Ascending aorta (tissue), 2 donors: Measurements from ENCODE around the gene NCBP1. TPM values are rescaled to one million over a fixed set of nuclear protein-coding genes. Genes with fewer than 3 reads are reported as not detected.

Source experiments
- DNase-seq, 2 donors: peaks; one replicate each; pipeline ENCODE4 v3.0.0-alpha.2; 2019; ENCODE audit warnings: low spot score in 2 of 2
- H3K27ac ChIP-seq, 2 donors: fragments of 200-600 bp; sonication (generic); one replicate each; pipeline ENCODE4 v1.5.1; 2016 to 2017; ENCODE audit warnings: mild to moderate bottlenecking in 1 of 2
- H3K27me3 ChIP-seq: fragments of 200-600 bp; sonication (generic); one replicate; pipeline ENCODE4 v1.5.1; 2017
- H3K36me3 ChIP-seq, 2 donors: fragments of 200-600 bp; sonication (generic); one replicate each; pipeline ENCODE4 v1.5.1; 2016
- H3K4me1 ChIP-seq, 2 donors: fragments of 200-600 bp; sonication (generic); one replicate each; pipeline ENCODE4 v1.5.1; 2016 to 2017; ENCODE audit warnings: mild to moderate bottlenecking in 1 of 2
- H3K4me3 ChIP-seq, 2 donors: fragments of 200-600 bp; sonication (generic); one replicate each; pipeline ENCODE4 v1.5.1; 2016 to 2017; ENCODE audit warnings: mild to moderate bottlenecking in 1 of 2
- H3K9me3 ChIP-seq, 2 donors: fragments of 200-600 bp; sonication (generic); one replicate each; pipeline ENCODE4 v1.5.1; 2016
- CTCF ChIP-seq, 3 experiments: fragments of 200-600 bp in 2 of 3; fragments of 450-650 bp in 1 of 3; sonication (generic) in 2 of 3; IDR thresholded peaks; one replicate each; pipeline ENCODE4 v1.5.1; 2016 to 2019; ENCODE audit warnings: antibody characterized with exemption in 3 of 3, mild to moderate bottlenecking in 1 of 3, moderate library complexity in 1 of 3
- intact Hi-C: fragments of 100-400 bp; cut with DNase I; formaldehyde crosslinking; loops from one replicate; pipeline ENCODE4 v1.15.1; 2023
- total RNA-seq: library from RNA; depleted of rRNA; stranded (reverse); fragments of >200 nt; gene quantifications from one replicate; pipeline ENCODE4 v1.1.0, GENCODE V29; 2016

The NCBP1 gene
- total RNA-seq, 1 donor from 2014 or later: 5.1 TPM

- intact Hi-C loops: no loop called here
- no peak overlapping the region for H3K27ac ChIP-seq
- H3K9me3 ChIP-seq: no peaks in the 10 kb centered on the region
- no peak overlapping the region for H3K4me3 ChIP-seq
- no peaks in the 10 kb centered on the region for H3K4me1 ChIP-seq
- no peak for DNase-seq
- H3K27me3 ChIP-seq: no peaks in the 10 kb centered on the region
- TF ChIP-seq CTCF (IDR thresholded peaks at IDR 0.05): no peak
- H3K36me3 ChIP-seq: peaks cover 8 to 49% of the 10 kb centered on the region in 2 donors
These were observed 9.7 kb upstream of the NCBP1 start for GRCh38 chr9:97623946-97624345.

GRCh38 chr9:97625620-97626019, 8.0 kb upstream of the NCBP1 start:
- no peaks in the 10 kb centered on the region for H3K27me3 ChIP-seq
- no peak overlapping the region for H3K4me3 ChIP-seq
- DNase-seq: no peak
- no peaks in the 10 kb centered on the region for H3K4me1 ChIP-seq
- intact Hi-C loops: no loop called here
- no peaks in the 10 kb centered on the region for H3K9me3 ChIP-seq
- peaks cover 8 to 41% of the 10 kb centered on the region in 2 donors for H3K36me3 ChIP-seq
- TF ChIP-seq CTCF (IDR thresholded peaks at IDR 0.05): no peak
- no peak overlapping the region for H3K27ac ChIP-seq

GRCh38 chr9:97627624-97628023, 6.0 kb upstream of the NCBP1 start:
- no peak overlapping the region for H3K27ac ChIP-seq
- H3K4me3 ChIP-seq: no peak overlapping the region
- H3K9me3 ChIP-seq: no peaks in the 10 kb centered on the region
- intact Hi-C loops: no loop called here
- H3K27me3 ChIP-seq: no peaks in the 10 kb centered on the region
- TF ChIP-seq CTCF (IDR thresholded peaks at IDR 0.05): no peak
- H3K36me3 ChIP-seq: peaks cover 8 to 29% of the 10 kb centered on the region in 2 donors
- peaks cover 0 to 7% of the 10 kb centered on the region in 2 donors for H3K4me1 ChIP-seq
- no peak for DNase-seq

- Histone ChIP-seq H3K4me3 (no peak overlapping the region), H3K27ac (no peak overlapping the region), H3K36me3 (peaks cover 3 to 19% of the 10 kb centered on the region in 2 donors), H3K4me1 (peaks cover 0 to 7% of the 10 kb centered on the region in 2 donors), H3K27me3 (no peaks in the 10 kb centered on the region), H3K9me3 (no peaks in the 10 kb centered on the region)
- intact Hi-C loops: no loop called here
- no peak for TF ChIP-seq CTCF (IDR thresholded peaks at IDR 0.05)
- DNase-seq: no peak
These were observed 5.0 kb upstream of the NCBP1 start for GRCh38 chr9:97628668-97629067.

- Histone ChIP-seq H3K4me1 (peaks cover 1 to 7% of the 10 kb centered on the region in 2 donors), H3K27me3 (no peaks in the 10 kb centered on the region), H3K4me3 (no peak overlapping the region), H3K27ac (no peak overlapping the region), H3K36me3 (peaks cover 0 to 16% of the 10 kb centered on the region in 2 donors), H3K9me3 (no peaks in the 10 kb centered on the region)
- TF ChIP-seq CTCF (IDR thresholded peaks at IDR 0.05): no peak
- DNase-seq: no peak
- intact Hi-C loops: no loop called here
These were observed 4.5 kb upstream of the NCBP1 start for GRCh38 chr9:97629156-97629555.

- no peaks in the 10 kb centered on the region for H3K27me3 ChIP-seq
- intact Hi-C loops: loop anchor here (5.0 kb wide), 2 partner anchors 218 to 427 kb away; partner anchors contain the start of genes NANS and TDRD7
- H3K27ac ChIP-seq: no peak overlapping the region
- no peak for TF ChIP-seq CTCF (IDR thresholded peaks at IDR 0.05)
- H3K36me3 ChIP-seq: peaks cover 0 to 4% of the 10 kb centered on the region in 2 donors
- H3K4me1 ChIP-seq: peaks cover 4 to 14% of the 10 kb centered on the region in 2 donors
- no peaks in the 10 kb centered on the region for H3K9me3 ChIP-seq
- DNase-seq: no peak
- no peak overlapping the region for H3K4me3 ChIP-seq
These were observed 3.0 kb upstream of the NCBP1 start for GRCh38 chr9:97630591-97630990.
